Heart right ventricle (tissue), 16 donors: ENCODE data around the gene SOBP. TPM values are rescaled to one million over a fixed set of nuclear protein-coding genes. Genes with fewer than 3 reads are reported as not detected.
A peak's percentile ranks its signal among the peaks of the same experiment; 100 is the strongest.

Experiments used
- ATAC-seq, 8 donors: fragments of 200-7000 bp; cut with Tn5 transposase; one replicate each; pipeline ENCODE4 v1.9.1; 2020; ENCODE audit warnings: mild to moderate bottlenecking in 8 of 8, moderate library complexity in 8 of 8, moderate number of reproducible peaks in 1 of 8
- DNase-seq, 2 donors: peaks; one replicate each; pipeline ENCODE4 v3.0.0-alpha.2; 2020
- H3K27ac ChIP-seq, 10 donors: fragments of 200-600 bp; sonication (generic) in 2 of 10; one replicate each; pipeline versions ENCODE4 v1.5.0 to v1.8.0; 2020 to 2022; ENCODE audit warnings: mild to moderate bottlenecking in 3 of 10
- H3K27me3 ChIP-seq, 7 donors: fragments of 200-600 bp; one replicate each; pipeline ENCODE4 v1.8.0; 2021 to 2022; ENCODE audit warnings: mild to moderate bottlenecking in 2 of 7
- H3K36me3 ChIP-seq, 9 donors: fragments of 200-600 bp; sonication (generic) in 1 of 9; one replicate each; pipeline versions ENCODE4 v1.5.0 to v1.8.0; 2020 to 2022; ENCODE audit warnings: mild to moderate bottlenecking in 2 of 9
- H3K4me1 ChIP-seq, 9 donors: fragments of 200-600 bp; sonication (generic) in 1 of 9; one replicate each; pipeline versions ENCODE4 v1.5.0 to v1.8.0; 2020 to 2022; ENCODE audit warnings: mild to moderate bottlenecking in 4 of 9
- H3K4me3 ChIP-seq, 10 donors: fragments of 200-600 bp; sonication (generic) in 2 of 10; one replicate each; pipeline versions ENCODE4 v1.5.0 to v1.8.0; 2020 to 2022; ENCODE audit warnings: mild to moderate bottlenecking in 7 of 10, moderate library complexity in 2 of 10
- H3K9me3 ChIP-seq, 11 donors: fragments of 200-600 bp in 10 of 11; sonication (generic) in 2 of 11; one replicate each; pipeline versions ENCODE4 v1.5.0 to v1.8.0; 2013 to 2022; ENCODE audit warnings: mild to moderate bottlenecking in 2 of 11, control low read depth in 1 of 11, moderate library complexity in 1 of 11
- CTCF ChIP-seq, 9 donors: fragments of 200-600 bp; sonication (generic) in 2 of 9; IDR thresholded peaks; one replicate each; pipeline versions ENCODE4 v1.5.0 to v1.8.0; 2021 to 2022; ENCODE audit warnings: antibody characterized with exemption in 9 of 9, mild to moderate bottlenecking in 5 of 9, moderate library complexity in 1 of 9
- WGBS, 2 donors: extraction: QIAGEN DNeasy Blood & Tissue Kit; methylation state at CpG; one replicate each; pipeline ENCODE4 v1.1.7; 2013; ENCODE audit warnings: inconsistent platforms in 1 of 2; 5-methylcytosine and 5-hydroxymethylcytosine counted together
- intact Hi-C, 10 donors: fragments of 100-400 bp; cut with DNase I; formaldehyde crosslinking; loops; one replicate each; pipeline versions ENCODE4 v1.11.1 to v1.14.2; 2022
- polyA plus RNA-seq, 2 donors: library from polyadenylated mRNA; stranded (reverse); fragments of 200-250 nt; gene quantifications; one replicate each; pipeline ENCODE4 v1.2.3, GENCODE V29; 2013
- total RNA-seq, 10 donors: library from RNA; stranded (reverse); fragmentation: NEBNext Ultra II Directional in 3 of 10; extraction: Animal tissue kit (Norgen Biotek cat#: 25700) in 3 of 10; gene quantifications; one replicate each; pipeline versions ENCODE4 v1.2.1 to v1.2.4, GENCODE V29; 2021 to 2023
- donor health status: Arrhythmogenic right ventricular cardiomyopathy.
- donor health status: ischemic (EF 13 %, LVEDD 7.1; RV severe dilation, severe dysfunction).
- donor health status: healthy with polysubstance abuse.
- donor health status: DM: no; HTN: yes; CAD: no.
- donor health status: DM: no; HTN: no; CAD: no.
- donor health status: ischemic (EF 25% LVEDD 6.9; RV normal size, moderate dysfunction).
- donor health status: ischemic (EF 25% LVEDD 5.7; RV mildly dilated, moderate dysfunction).
- donor health status: healthy.
- donor health status: DM: yes; HTN: yes; CAD: no.
- donor health status: Ischemic cardiomyopathy.
- donor health status: ischemic (EF 35%, LVEDD 5.7; RV mildly dilated, moderate dysfunction).
- donor health status: nonischemic (EF 11% LVEDD 7.7; RV severe dilation, severe dysfunction).
- donor health status: DM: yes; HTN: yes; CAD: no.
- donor health status: PGD.
- donor health status: ischemic (EF 29% LVEDD 5.4; RV normal size, mild dysfunction).
- donor health status: nonischemic (EF 23%, LVEDD 6.1; RV moderate dilation, normal function).

SOBP gene
- total and polyA plus RNA-seq, 12 donors = 5.2 to 25.3 (median 18.2) TPM

GRCh38 chr6:107600121-107600520 is 110.2 kb downstream of the SOBP start:
- Histone ChIP-seq H3K4me1 (peaks cover 0 to 76% (median 49%) of the 10 kb centered on the region in 9 donors), H3K4me3 (no peak overlapping the region), H3K36me3 (no peaks in the 10 kb centered on the region), H3K27ac (no peak overlapping the region), H3K27me3 (no peaks in the 10 kb centered on the region), H3K9me3 (no peaks in the 10 kb centered on the region)
- WGBS, 2 donors = 77 to 84% methylated on average over 5 of the region's 5 CpGs
- ATAC-seq (no peak), DNase-seq (no peak)
- intact Hi-C loops = loop anchor here in 1 of 10 donors (10.0 kb wide), 1 partner anchor 105 kb away; the partner anchor contains the start of gene SOBP
- TF ChIP-seq CTCF (IDR thresholded peaks at IDR 0.05) = no peak

GRCh38 chr6:107600936-107601335 is 111.0 kb downstream of the SOBP start:
- Histone ChIP-seq H3K9me3 (no peaks in the 10 kb centered on the region), H3K4me3 (no peak overlapping the region), H3K36me3 (no peaks in the 10 kb centered on the region), H3K4me1 (peaks cover 0 to 68% (median 49%) of the 10 kb centered on the region in 9 donors), H3K27ac (peak overlapping the region in 1 of 10 donors; percentile 8), H3K27me3 (no peaks in the 10 kb centered on the region)
- TF ChIP-seq CTCF (IDR thresholded peaks at IDR 0.05) = no peak
- WGBS, 2 donors = 22 to 29% methylated on average over 5 of the region's 5 CpGs
- intact Hi-C loops = loop anchor here in 1 of 10 donors (10.0 kb wide), 1 partner anchor 106 kb away; the partner anchor contains the start of gene SOBP
- DNase-seq (peak in 1 of 2 donors; percentile 29), ATAC-seq (peak; percentile 30 to 87 (median 67))

- DNase-seq (no peak), ATAC-seq (no peak)
- H3K27ac ChIP-seq = peak overlapping the region in 1 of 10 donors; percentile 8
- no peak overlapping the region for H3K4me3 ChIP-seq
- H3K36me3 ChIP-seq = no peaks in the 10 kb centered on the region
- H3K4me1 ChIP-seq = peaks cover 2 to 66% (median 46%) of the 10 kb centered on the region in 9 donors
- TF ChIP-seq CTCF (IDR thresholded peaks at IDR 0.05) = no peak
- H3K27me3 ChIP-seq = no peaks in the 10 kb centered on the region
- no peaks in the 10 kb centered on the region for H3K9me3 ChIP-seq
- 92 to 97% methylated on average over 3 of the region's 3 CpGs for WGBS, 2 donors
- intact Hi-C loops = loop anchor here in 1 of 10 donors (10.0 kb wide), 1 partner anchor 107 kb away; the partner anchor contains the start of gene SOBP
Measured at GRCh38 chr6:107601406-107601805, 111.5 kb downstream of the SOBP start.

- H3K27ac ChIP-seq = no peak overlapping the region
- no peak for TF ChIP-seq CTCF (IDR thresholded peaks at IDR 0.05)
- DNase-seq (no peak), ATAC-seq (no peak)
- no peaks in the 10 kb centered on the region for H3K9me3 ChIP-seq
- no peaks in the 10 kb centered on the region for H3K27me3 ChIP-seq
- H3K36me3 ChIP-seq = no peaks in the 10 kb centered on the region
- 68 to 84% methylated on average over 5 of the region's 5 CpGs for WGBS, 2 donors
- intact Hi-C loops = loop anchor here in 1 of 10 donors (10.0 kb wide), 1 partner anchor 108 kb away; the partner anchor contains the start of gene SOBP
- no peak overlapping the region for H3K4me3 ChIP-seq
- H3K4me1 ChIP-seq = peaks cover 9 to 66% (median 48%) of the 10 kb centered on the region in 9 donors
Measured at GRCh38 chr6:107602321-107603005, 112.5 kb downstream of the SOBP start.
